Ovary (tissue), 9 donors: ENCODE measurements around the gene COL7A1. TPM values are rescaled to one million over a fixed set of nuclear protein-coding genes. Genes with fewer than 3 reads are reported as not detected.

ENCODE experiments used
- DNase-seq, 5 donors: peaks; one replicate each; pipeline ENCODE4 v3.0.0-alpha.2; 2019 to 2020
- H3K27ac ChIP-seq, 2 donors: fragments of 200-600 bp; one replicate each; pipeline versions ENCODE4 v1.5.1 to v1.8.0; 2019 to 2022
- H3K27me3 ChIP-seq: fragments of 200-600 bp; one replicate; pipeline ENCODE4 v1.8.0; 2022
- H3K36me3 ChIP-seq: fragments of 200-600 bp; sonication (generic); one replicate; pipeline ENCODE4 v1.5.1; 2019
- H3K4me1 ChIP-seq: one replicate; pipeline ENCODE4 v1.8.1; 2013; ENCODE audit warnings: mild to moderate bottlenecking, moderate library complexity; ENCODE audit not compliant: insufficient read depth
- H3K4me3 ChIP-seq: fragments of 200-600 bp; sonication (generic); one replicate; pipeline ENCODE4 v1.5.1; 2017
- H3K9me3 ChIP-seq, 2 donors: fragments of 200-600 bp in 1 of 2; sonication (generic) in 1 of 2; one replicate each; pipeline versions ENCODE4 v1.5.1 to v1.8.1; 2013 to 2019; ENCODE audit warnings: mild to moderate bottlenecking in 1 of 2, moderate library complexity in 1 of 2
- EP300 ChIP-seq: sonication (generic); formaldehyde crosslinking; IDR thresholded peaks from one replicate; pipeline ENCODE4 v1.6.1; 2017; ENCODE audit warnings: antibody characterized with exemption
- POLR2A ChIP-seq: fragments of 450-650 bp; IDR thresholded peaks from one replicate; pipeline ENCODE4 v1.6.1; 2017; ENCODE audit warnings: antibody characterized with exemption, mild to moderate bottlenecking, moderate library complexity
- WGBS, 3 donors: extraction: QIAGEN DNeasy Blood & Tissue Kit in 1 of 3; methylation state at CpG; one replicate each; pipeline versions ENCODE4 v1.1.5 to v1.1.7; 2013 to 2017; 5-methylcytosine and 5-hydroxymethylcytosine counted together
- intact Hi-C, 4 donors: fragments of 100-400 bp; cut with DNase I; formaldehyde crosslinking; loops; one replicate each; pipeline versions ENCODE4 v1.11.0 to v1.15.1; 2022 to 2023
- polyA plus RNA-seq, 2 donors: library from polyadenylated mRNA; stranded (reverse); fragments of 200-250 nt in 1 of 2; fragments of 350-450 nt in 1 of 2; fragmentation: Illumina TruSeq in 1 of 2; extraction: RNeasy Lipid Tissue Mini Kit (QIAGEN cat#74804) in 1 of 2; gene quantifications; one replicate each; pipeline ENCODE4 v1.2.3, GENCODE V29; 2013 to 2014
- total RNA-seq, 7 donors: library from RNA; depleted of rRNA in 2 of 7; stranded (reverse); fragments of >200 nt in 2 of 7; fragmentation: NEBNext Ultra II Directional in 3 of 7; extraction: Animal tissue kit (Norgen Biotek cat#: 25700) in 3 of 7; gene quantifications; one replicate each; pipeline versions ENCODE4 v1.1.0 to v1.2.4, GENCODE V29; 2016 to 2023
- TF ChIP-seq, protein P1 (sequence below), 3 donors: fragments of 450-650 bp in 2 of 3; fragments of 200-600 bp in 1 of 3; IDR thresholded peaks; one replicate each; pipeline versions ENCODE4 v1.5.1 to v1.8.0; 2016 to 2022; ENCODE audit warnings: antibody characterized with exemption in 3 of 3, mild to moderate bottlenecking in 1 of 3
- donor health status: DM: no; HTN: no; CAD: no; lungs with moderate emphysema.
- donor health status: DM: no; HTN: no; CAD: no.
- donor health status: Bipolar disorder and iron deficiency.
- donor health status: DM: yes; HTN: yes; CAD: no.
- donor health status: DM: no; HTN: no; CAD: no.
- donor health status: DM: yes; HTN: yes; CAD: no.

The COL7A1 gene
- total and polyA plus RNA-seq, 9 donors: 1.1 to 18.4 (median 8.3) TPM

DNA sequence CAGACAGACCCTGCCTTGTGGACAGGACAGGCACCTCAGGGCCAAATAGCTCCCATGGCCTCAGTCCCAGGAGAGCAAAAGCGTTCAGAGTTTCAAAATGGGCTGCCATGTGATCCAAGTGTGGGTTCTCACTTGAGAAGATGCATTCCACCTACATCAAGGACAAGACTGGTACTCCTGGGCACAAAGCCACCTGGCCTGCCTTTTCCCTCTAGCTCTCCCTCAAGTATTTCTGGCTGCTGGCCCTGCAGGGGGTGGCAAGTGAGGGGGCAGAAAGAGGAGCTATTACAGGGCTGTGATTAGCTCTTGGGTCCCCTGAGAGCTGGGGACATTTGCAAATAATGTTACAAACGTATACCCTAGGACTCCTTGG lies 6.5 kb upstream of the COL7A1 start:
- intact Hi-C loops: no loop called here
- TF ChIP-seq EP300 (no peak), POLR2A (no peak)
- H3K36me3 ChIP-seq: no peaks in the 10 kb centered on the region

DNA sequence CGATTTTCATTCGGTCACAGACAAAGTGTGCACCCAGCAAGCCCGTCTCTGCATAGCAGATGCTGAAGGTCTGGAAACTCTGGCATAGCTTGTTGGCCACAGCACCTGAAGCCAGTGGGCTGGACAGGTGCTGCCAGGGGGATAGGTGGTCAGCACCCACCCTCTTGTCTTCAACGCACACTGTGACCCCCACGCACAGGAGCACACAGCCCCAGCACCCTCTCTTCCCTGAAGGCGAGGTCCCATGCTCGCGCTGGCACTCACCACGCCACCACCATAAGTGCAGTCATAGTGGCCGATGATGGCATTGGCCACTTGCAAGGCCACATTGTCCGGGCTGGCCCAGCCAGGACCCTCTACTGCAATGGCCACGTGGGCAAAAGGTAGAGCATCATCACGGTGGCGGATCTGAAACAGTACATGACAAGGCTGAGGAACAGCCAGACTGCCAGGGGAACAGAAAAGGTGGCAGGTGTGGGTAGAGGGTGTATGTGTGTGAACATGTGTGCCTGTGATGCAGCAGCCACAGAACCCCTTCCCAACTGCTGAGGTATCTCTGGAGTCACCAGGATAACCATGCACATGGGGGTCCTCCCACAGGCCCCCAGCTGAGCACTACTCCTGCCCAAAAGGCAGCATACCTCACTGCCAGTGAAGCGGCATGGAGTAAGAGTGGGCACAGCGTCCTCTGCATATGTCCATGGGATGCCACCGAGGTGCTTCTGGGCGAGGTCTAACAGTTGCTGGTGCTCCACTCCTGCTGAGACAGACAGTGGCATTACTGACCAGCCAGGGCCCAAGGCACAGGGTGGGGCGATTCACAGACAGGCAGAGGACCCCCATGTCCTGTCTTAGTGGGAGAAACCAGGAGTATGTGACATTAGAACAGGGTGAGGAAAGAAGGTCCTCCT lies 5.8 kb upstream of the COL7A1 start:
- peaks cover 22% of the 10 kb centered on the region for H3K4me1 ChIP-seq
- no peaks in the 10 kb centered on the region for H3K9me3 ChIP-seq
- no peak for TF ChIP-seq POLR2A
- no peak for TF ChIP-seq EP300
- TF ChIP-seq, protein P1, sequence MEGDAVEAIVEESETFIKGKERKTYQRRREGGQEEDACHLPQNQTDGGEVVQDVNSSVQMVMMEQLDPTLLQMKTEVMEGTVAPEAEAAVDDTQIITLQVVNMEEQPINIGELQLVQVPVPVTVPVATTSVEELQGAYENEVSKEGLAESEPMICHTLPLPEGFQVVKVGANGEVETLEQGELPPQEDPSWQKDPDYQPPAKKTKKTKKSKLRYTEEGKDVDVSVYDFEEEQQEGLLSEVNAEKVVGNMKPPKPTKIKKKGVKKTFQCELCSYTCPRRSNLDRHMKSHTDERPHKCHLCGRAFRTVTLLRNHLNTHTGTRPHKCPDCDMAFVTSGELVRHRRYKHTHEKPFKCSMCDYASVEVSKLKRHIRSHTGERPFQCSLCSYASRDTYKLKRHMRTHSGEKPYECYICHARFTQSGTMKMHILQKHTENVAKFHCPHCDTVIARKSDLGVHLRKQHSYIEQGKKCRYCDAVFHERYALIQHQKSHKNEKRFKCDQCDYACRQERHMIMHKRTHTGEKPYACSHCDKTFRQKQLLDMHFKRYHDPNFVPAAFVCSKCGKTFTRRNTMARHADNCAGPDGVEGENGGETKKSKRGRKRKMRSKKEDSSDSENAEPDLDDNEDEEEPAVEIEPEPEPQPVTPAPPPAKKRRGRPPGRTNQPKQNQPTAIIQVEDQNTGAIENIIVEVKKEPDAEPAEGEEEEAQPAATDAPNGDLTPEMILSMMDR (IDR thresholded peaks at IDR 0.05): no peak
- no peaks in the 10 kb centered on the region for H3K36me3 ChIP-seq
- no peak for DNase-seq
- no peaks in the 10 kb centered on the region for H3K27me3 ChIP-seq
- H3K27ac ChIP-seq: no peak overlapping the region
- H3K4me3 ChIP-seq: no peak overlapping the region
- intact Hi-C loops: no loop called here
- WGBS, 3 donors: 90 to 96% (median 92%) methylated on average over 19 of the region's 19 CpGs

More for the DNA sequence above, 6.5 kb upstream of the COL7A1 start:
- Histone ChIP-seq H3K4me1 (peaks cover 20% of the 10 kb centered on the region), H3K27ac (no peak overlapping the region), H3K27me3 (no peaks in the 10 kb centered on the region), H3K4me3 (no peak overlapping the region), H3K9me3 (no peaks in the 10 kb centered on the region)
- 69 to 73% (median 72%) methylated on average over 2 of the region's 2 CpGs for WGBS, 3 donors
- DNase-seq: no peak

DNA sequence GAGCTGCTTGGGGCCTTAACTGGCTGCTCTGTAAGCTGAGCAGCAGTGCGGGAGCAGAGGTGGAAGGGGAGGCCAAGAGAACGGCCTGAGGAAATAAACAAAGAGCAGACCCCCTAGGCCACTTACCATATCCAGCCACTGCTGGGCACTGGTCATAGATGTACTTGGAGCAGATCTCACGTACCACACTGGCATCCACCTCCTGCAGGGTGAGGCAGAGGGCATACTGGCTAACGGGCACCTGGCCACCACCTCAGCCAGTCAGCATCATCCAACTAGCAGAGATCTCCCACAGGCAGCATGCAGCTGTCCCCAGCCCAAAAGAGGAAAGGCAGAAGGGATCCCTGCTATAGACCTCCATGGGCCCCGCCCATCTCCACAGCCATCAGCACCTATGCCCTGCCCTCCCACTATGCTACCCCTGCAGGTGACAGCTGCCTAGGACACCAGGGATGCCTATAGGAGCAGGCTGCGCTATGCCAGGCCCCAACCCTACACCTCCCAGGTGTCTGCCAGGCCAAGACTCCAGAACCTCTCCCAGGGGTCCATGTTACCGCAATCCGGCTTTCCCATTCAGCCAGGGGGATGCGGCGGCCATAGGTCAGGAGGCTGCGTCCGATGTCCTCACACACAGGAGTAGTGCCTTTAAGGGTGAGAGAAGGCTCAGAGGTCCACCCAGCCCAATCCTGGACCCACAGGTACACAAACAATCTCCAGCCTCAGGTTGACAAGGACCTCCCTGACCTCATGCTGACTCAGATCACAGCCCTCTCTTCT lies 4.6 kb upstream of the COL7A1 start:
- H3K4me1 ChIP-seq: peaks cover 28% of the 10 kb centered on the region
- H3K9me3 ChIP-seq: no peaks in the 10 kb centered on the region
- TF ChIP-seq POLR2A (no peak), EP300 (no peak)
- TF ChIP-seq, protein P1 (IDR thresholded peaks at IDR 0.05): no peak
- H3K4me3 ChIP-seq: no peak overlapping the region
- peak overlapping the region in 1 of 2 donors; percentile 74 for H3K27ac ChIP-seq
- intact Hi-C loops: no loop called here
- DNase-seq: peak in 1 of 5 donors; percentile 44
- WGBS, 3 donors: 81 to 91% (median 84%) methylated on average over 12 of the region's 12 CpGs
- H3K27me3 ChIP-seq: no peaks in the 10 kb centered on the region
- no peaks in the 10 kb centered on the region for H3K36me3 ChIP-seq

DNA sequence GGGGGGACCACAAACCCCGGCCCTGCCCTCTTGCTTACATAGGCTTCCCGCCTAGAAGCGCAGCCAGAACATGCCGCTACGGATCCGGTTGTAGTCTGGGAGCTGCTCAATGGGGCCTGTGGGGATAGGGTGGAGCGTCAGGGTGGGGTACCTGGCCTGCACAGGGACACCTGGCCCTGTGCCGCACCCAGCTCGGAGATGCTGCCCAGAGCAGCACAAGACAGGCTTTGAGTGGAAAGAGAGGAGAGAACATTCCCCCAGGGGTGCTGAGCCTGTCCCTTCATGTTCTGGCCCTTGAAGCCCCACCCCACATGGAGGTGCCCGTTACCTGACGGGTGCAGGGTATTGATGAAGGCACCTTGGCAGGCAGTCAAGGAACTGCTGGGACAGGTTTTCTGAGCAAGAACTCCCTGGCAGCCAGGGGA lies 4.0 kb upstream of the COL7A1 start:
- DNase-seq: no peak
- intact Hi-C loops: no loop called here
- no peaks in the 10 kb centered on the region for H3K36me3 ChIP-seq
- H3K27ac ChIP-seq: peak overlapping the region; percentile 73 to 74
- no peak overlapping the region for H3K4me3 ChIP-seq
- H3K4me1 ChIP-seq: peaks cover 30% of the 10 kb centered on the region
- H3K9me3 ChIP-seq: no peaks in the 10 kb centered on the region
- no peak for TF ChIP-seq POLR2A
- no peak for TF ChIP-seq EP300
- TF ChIP-seq, protein P1 (IDR thresholded peaks at IDR 0.05): no peak
- 17 to 31% (median 17%) methylated on average over 11 of the region's 11 CpGs for WGBS, 3 donors
- no peaks in the 10 kb centered on the region for H3K27me3 ChIP-seq
